Muscle of leg (tissue), 11 donors: ENCODE measurements around the gene BTG1. TPM values are rescaled to one million over a fixed set of nuclear protein-coding genes. Genes with fewer than 3 reads are reported as not detected.
A peak's percentile ranks its signal among the peaks of the same experiment; 100 is the strongest.

Experiments used
- DNase-seq: peaks from one replicate; pipeline ENCODE4 v3.0.0; 2013
- H3K27ac ChIP-seq: one replicate; pipeline ENCODE4 v1.5.1; 2013; ENCODE audit warnings: mild to moderate bottlenecking, low read length, control low read depth
- H3K27me3 ChIP-seq: one replicate; pipeline ENCODE4 v1.6.1; 2013; ENCODE audit warnings: low read length; ENCODE audit not compliant: control insufficient read depth, insufficient read depth
- H3K36me3 ChIP-seq: one replicate; pipeline ENCODE4 v1.6.1; 2013; ENCODE audit warnings: low read length; ENCODE audit not compliant: control insufficient read depth, insufficient read depth
- H3K4me1 ChIP-seq: one replicate; pipeline ENCODE4 v1.6.1; 2013; ENCODE audit warnings: low read length; ENCODE audit not compliant: control insufficient read depth, insufficient read depth
- H3K4me3 ChIP-seq: one replicate; pipeline ENCODE4 v1.5.1; 2013; ENCODE audit warnings: low read length, control low read depth
- H3K9me3 ChIP-seq: replicated peaks from 2 replicates; pipeline ENCODE4 v1.6.1; 2013; ENCODE audit warnings: low read depth, low read length; ENCODE audit not compliant: control insufficient read depth
- WGBS: methylation state at CpG from one replicate; pipeline ENCODE4 v1.1.5; 2013; ENCODE audit warnings: missing lambda C conversion rate; ENCODE audit not compliant: insufficient coverage; 5-methylcytosine and 5-hydroxymethylcytosine counted together
- polyA plus RNA-seq, 8 donors: library from polyadenylated mRNA; unstranded; fragments of 120-200 nt; gene quantifications; one replicate each; pipeline versions ENCODE4 v1.2.1 to v1.2.3, GENCODE V29; 2013; ENCODE audit warnings: inconsistent platforms in 1 of 8, low replicate concordance in 1 of 8; ENCODE audit not compliant: insufficient read length in 8 of 8, insufficient read depth in 1 of 8
- total RNA-seq: library from RNA; stranded (reverse); fragments of 120-200 nt; gene quantifications from one replicate; pipeline ENCODE4 v1.2.4, GENCODE V29; 2013

Gene BTG1
- total and polyA plus RNA-seq, 9 donors = 19.5 to 70.6 (median 60.8) TPM

DNA sequence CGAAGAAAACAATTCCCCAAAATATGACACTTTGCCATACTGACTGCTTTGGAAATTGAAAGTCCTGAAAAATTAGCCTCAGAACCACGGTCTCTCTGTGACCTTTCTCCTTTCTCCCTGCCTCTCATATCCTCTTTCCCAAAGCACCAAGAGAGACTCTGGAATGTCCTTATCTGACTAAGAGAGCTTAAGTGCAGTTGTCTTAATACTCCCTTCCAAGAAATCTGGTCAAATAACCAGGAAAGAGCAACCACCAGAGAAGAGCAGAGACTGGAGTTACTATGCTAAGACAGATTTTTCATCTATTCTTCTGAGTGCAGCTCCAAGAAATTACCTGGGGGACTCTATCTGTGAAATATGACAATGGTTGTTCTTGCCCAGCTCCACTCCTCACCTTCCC is 10.5 kb upstream of the BTG1 start:
- Histone ChIP-seq H3K27me3 (no peaks in the 10 kb centered on the region), H3K27ac (no peak overlapping the region), H3K4me3 (no peak overlapping the region), H3K9me3 (no peaks in the 10 kb centered on the region), H3K36me3 (no peaks in the 10 kb centered on the region), H3K4me1 (no peaks in the 10 kb centered on the region)
- DNase-seq = no peak
- no CpG with 5 or more reads among the region's 2 CpGs for WGBS

DNA sequence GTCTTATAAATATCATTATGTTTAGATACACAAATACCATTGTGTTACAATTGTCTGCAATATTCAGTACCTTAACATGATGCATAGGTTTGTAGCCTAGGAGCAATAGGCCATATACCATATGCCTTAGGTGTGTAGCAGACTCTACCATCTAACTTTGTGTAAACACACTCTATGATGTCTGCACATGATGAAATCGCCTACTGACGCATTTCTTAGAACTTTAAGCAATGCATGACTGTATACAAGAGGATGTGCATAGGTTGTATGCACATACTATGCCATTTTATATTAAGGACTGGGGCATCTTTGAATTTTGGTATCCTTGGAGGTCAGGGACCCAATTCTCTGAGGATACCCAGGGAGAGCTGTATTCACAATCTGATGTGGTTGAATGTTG is 10.1 kb upstream of the BTG1 start:
- no peak for DNase-seq
- Histone ChIP-seq H3K4me1 (no peaks in the 10 kb centered on the region), H3K36me3 (no peaks in the 10 kb centered on the region), H3K4me3 (no peak overlapping the region), H3K9me3 (no peaks in the 10 kb centered on the region), H3K27me3 (no peaks in the 10 kb centered on the region), H3K27ac (no peak overlapping the region)
- WGBS = no CpG with 5 or more reads among the region's 2 CpGs

DNA sequence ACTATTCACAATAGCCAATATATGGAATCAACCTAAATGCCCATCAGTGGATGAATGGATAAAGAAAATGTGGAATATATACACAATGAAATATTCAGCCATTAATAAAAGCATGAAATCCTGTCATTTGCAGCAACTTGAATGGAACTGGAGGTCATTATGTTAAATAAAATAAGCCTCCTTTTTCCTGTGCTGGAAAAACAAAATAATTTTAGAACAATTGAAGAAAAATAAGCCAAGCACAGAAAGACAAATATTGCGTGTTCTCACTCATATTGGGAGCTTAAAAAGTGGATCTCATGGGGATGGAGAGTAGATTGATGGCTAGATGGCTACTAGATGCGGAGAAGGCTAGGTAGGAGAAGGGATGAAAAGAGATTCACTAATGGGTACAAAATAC is 6.3 kb upstream of the BTG1 start:
- DNase-seq = no peak
- H3K36me3 ChIP-seq = no peaks in the 10 kb centered on the region
- H3K27me3 ChIP-seq = no peaks in the 10 kb centered on the region
- no peaks in the 10 kb centered on the region for H3K9me3 ChIP-seq
- no CpG with 5 or more reads among the region's 2 CpGs for WGBS
- H3K4me3 ChIP-seq = no peak overlapping the region
- no peak overlapping the region for H3K27ac ChIP-seq
- peaks cover 3% of the 10 kb centered on the region for H3K4me1 ChIP-seq

DNA sequence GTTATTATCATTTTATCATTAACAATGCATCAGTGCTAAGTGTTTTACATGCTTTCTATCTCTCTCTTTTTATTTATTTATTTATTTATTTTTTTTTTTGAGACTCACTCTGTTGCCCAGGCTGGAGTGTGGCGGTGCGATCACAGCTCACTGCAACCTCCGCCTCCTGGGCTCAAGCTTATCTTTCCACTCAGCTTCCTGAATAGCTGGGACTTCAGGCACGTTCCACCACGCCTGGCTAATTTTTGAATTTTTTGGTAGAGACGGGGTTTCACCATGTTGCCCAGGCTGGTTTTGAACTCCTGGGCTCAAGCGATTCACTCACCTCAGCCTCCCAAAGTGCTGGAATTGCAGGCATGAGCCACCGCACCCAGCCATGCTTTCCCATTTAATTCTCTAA is 3.9 kb upstream of the BTG1 start:
- no peaks in the 10 kb centered on the region for H3K9me3 ChIP-seq
- no peak overlapping the region for H3K27ac ChIP-seq
- WGBS = 89% methylated on average over 3 of the region's 8 CpGs
- H3K27me3 ChIP-seq = no peaks in the 10 kb centered on the region
- H3K4me1 ChIP-seq = peaks cover 3% of the 10 kb centered on the region
- H3K4me3 ChIP-seq = no peak overlapping the region
- no peak for DNase-seq
- no peaks in the 10 kb centered on the region for H3K36me3 ChIP-seq

DNA sequence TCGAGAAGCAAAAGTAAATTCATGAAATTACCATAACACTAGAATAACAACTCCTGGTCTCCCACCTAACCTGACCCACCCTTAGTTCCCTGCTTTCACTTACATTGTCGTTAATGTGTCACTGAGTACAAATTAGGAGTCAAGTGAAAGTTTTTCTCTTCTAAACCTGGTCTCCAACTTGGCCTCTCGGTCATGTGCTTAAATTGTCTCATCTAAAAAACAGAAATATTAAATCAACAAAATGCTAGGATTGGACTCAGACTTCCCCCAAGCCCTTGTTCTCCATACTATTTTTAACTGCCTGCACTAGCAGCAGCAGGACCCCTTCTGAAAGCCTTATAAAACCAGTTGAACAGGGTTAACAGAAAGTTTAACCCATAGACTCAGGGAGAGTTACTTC is 1.8 kb upstream of the BTG1 start:
- Histone ChIP-seq H3K9me3 (no peaks in the 10 kb centered on the region), H3K27me3 (no peaks in the 10 kb centered on the region), H3K4me1 (peaks cover 3% of the 10 kb centered on the region), H3K36me3 (peaks cover 8% of the 10 kb centered on the region), H3K4me3 (no peak overlapping the region), H3K27ac (peak overlapping the region; percentile 50)
- no CpG with 5 or more reads among the region's 3 CpGs for WGBS
- DNase-seq = peak; percentile 58

DNA sequence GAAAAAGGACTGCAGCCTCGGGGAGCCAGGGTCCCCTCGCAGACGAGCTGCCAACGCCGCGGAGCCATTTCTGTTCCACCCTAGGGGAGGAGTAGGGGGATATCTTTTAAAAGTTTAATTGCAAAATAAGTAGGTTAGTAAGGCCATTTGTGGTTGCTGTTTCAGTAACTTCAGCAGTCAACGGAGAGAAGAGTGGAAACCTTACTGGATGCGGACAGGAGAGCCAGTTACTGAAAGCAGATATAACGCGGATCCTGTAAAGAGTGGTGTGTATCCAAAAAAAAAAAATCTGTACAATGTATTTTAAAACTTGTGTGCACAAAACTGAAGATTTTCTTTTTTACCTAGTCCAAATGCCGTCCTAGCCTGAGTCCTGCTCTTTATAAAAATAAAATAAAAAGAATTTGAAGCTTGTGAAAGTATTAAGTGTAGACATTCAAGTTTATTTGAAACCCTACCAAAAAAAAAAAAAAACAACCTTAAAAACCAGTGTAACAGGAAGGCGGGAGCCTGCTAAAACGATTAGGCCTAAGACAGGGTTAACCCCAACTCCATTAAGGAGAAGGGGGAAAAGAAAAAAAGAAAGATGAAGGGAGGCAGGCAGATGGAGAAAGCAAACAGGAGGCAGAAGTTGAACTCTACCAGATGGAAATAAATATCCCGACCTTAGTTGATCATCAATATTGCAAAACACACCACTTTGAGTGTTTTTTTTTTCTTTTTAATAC is 1.0 kb upstream of the BTG1 start:
- Histone ChIP-seq H3K4me1 (peaks cover 3% of the 10 kb centered on the region), H3K9me3 (no peaks in the 10 kb centered on the region), H3K36me3 (peaks cover 8% of the 10 kb centered on the region), H3K4me3 (peak overlapping the region; percentile 74), H3K27ac (peak overlapping the region; percentile 97), H3K27me3 (no peaks in the 10 kb centered on the region)
- DNase-seq = peak; percentile 84
- 0% methylated on average over 8 of the region's 14 CpGs for WGBS

DNA sequence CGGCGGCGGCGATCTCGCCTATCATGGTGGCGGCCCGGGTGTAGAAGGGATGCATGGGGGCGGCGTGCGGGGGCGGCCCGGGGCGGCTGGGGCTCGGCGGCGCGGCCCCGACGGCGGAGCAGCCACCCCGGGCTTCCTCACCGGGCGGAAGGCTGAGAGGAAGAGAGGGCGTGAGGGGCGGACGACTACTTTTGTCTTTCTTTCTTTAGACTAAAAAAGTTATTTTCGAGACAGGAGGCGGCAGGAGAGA is 240 bp downstream of the BTG1 start:
- H3K4me3 ChIP-seq = peak overlapping the region; percentile 88
- WGBS = 0% methylated on average over 16 of the region's 28 CpGs
- peak overlapping the region; percentile 99 for H3K27ac ChIP-seq
- DNase-seq = no peak
- H3K36me3 ChIP-seq = peaks cover 8% of the 10 kb centered on the region
- H3K9me3 ChIP-seq = no peaks in the 10 kb centered on the region
- peaks cover 3% of the 10 kb centered on the region for H3K4me1 ChIP-seq
- no peaks in the 10 kb centered on the region for H3K27me3 ChIP-seq

DNA sequence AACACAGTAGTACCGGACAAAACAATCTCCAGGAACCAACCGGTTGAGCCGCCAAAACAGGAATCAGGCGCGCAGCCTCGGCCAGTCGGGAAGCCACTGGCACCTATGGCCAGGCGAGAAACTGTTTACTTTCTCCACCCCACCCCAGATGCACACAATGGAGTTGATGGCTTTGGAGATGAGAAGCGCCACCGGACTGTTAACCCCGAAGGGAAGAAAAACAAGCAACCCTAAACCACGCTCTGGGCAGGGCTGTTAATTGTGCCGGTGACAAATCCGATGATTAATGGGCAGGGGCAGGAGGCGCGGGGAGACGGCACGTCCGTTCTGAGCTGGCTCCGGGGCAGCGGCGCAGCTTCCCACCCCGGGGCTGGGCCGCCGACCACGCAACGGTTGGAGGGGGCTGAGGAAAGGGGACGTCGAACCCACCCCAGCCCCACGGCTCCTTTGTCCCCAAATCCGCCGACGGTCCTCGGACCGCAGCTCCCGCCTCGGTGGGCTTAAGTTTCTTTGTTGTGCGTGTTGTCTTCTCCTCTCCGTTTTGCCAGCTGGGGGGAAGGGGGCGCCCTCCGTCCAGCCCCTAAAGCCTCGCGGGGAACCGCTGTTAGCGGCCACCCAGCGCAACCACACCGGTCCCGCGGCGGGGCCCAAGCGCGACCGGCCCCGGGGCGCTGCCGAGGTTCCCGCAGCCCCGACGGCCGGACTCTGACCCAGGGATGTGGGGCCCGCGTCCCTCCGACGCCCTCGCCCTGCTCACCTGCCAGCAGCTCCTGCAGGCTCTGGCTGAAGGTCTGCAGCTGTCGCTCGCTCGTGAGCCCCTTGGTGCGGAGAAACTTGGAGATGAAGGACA is 790 bp downstream of the BTG1 start:
- WGBS = under 1% methylated on average over 61 of the region's 69 CpGs
- Histone ChIP-seq H3K36me3 (peaks cover 8% of the 10 kb centered on the region), H3K4me1 (peaks cover 4% of the 10 kb centered on the region), H3K4me3 (peak overlapping the region; percentile 88), H3K27ac (peak overlapping the region; percentile 99), H3K27me3 (no peaks in the 10 kb centered on the region), H3K9me3 (no peaks in the 10 kb centered on the region)
- DNase-seq = peak; percentile 73

DNA sequence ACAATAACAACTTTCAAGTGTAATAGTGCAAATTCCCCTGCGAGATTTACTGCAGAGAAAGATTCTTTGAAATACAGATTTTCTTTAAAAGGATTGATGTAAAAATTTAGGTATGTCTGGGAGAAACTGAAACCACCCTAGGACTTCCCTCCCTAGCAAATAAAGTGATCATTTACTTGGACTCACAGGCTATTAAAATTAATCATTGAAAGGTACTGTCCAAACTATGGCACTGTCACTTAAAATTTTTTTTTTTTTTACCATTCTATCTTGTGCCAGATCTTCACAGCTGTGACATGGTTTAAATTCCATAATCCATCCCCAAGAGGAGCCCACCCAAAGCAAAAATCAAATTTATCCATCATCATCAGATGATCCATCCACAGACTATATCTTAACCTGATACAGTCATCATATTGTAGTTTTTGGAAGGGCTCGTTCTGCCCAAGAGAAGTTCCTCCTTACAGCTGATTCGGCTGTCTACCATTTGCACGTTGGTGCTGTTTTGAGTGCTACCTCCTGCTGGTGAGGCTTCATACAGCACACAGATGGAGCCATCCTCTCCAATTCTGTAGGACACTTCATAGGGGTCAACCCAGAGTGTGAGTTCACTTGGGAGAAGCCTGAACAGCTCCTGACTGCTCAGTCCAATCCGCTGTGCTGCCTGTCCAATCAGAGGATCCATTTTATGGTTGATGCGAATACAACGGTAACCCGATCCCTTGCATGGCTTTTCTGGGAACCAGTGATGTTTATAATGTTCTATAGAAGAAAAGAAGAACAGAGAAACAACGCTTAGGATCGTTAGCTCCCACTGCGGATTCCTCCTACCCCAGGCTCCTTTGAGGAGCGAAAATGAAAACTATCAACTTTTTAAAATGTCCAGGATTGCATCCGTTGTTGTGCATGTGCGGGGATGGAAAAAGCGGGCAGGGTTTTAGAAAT is 1.7 kb downstream of the BTG1 start:
- peak overlapping the region; percentile 88 for H3K4me3 ChIP-seq
- 2% methylated on average over 9 of the region's 15 CpGs for WGBS
- peaks cover 5% of the 10 kb centered on the region for H3K4me1 ChIP-seq
- peak; percentile 97 for DNase-seq
- peaks cover 8% of the 10 kb centered on the region for H3K36me3 ChIP-seq
- H3K9me3 ChIP-seq = no peaks in the 10 kb centered on the region
- H3K27ac ChIP-seq = peak overlapping the region; percentile 99
- H3K27me3 ChIP-seq = no peaks in the 10 kb centered on the region

DNA sequence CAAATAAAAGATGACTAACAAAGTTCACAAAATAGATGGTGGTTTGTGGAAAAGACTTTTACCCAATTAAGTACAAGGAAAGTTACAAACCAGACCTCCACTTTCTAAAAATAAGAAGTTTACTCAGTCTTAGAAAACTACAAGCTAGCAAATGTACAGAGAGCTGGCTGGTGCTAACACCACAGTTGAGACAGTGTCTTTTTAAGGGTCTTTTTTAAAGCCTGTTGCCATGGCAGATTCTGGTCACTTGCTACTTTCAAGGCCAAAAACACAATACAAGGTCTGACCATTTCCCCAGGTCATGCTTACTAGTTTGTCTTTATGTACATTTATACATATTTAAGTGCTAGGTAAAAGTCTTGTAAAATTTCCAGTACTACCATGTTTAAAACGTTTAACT is 2.4 kb downstream of the BTG1 start:
- Histone ChIP-seq H3K36me3 (peaks cover 8% of the 10 kb centered on the region), H3K27me3 (no peaks in the 10 kb centered on the region), H3K4me1 (peaks cover 5% of the 10 kb centered on the region), H3K4me3 (peak overlapping the region; percentile 88), H3K27ac (peak overlapping the region; percentile 99), H3K9me3 (no peaks in the 10 kb centered on the region)
- DNase-seq = no peak
- no CpG with 5 or more reads among the region's 1 CpG for WGBS
